Measurements from ENCODE around the gene TNNT3. TPM values are rescaled to one million over a fixed set of nuclear protein-coding genes. Genes with fewer than 3 reads are reported as not detected.

TNNT3 gene
- total and polyA plus RNA-seq, 2 experiments from 2014 or later, result not detected

DNA sequence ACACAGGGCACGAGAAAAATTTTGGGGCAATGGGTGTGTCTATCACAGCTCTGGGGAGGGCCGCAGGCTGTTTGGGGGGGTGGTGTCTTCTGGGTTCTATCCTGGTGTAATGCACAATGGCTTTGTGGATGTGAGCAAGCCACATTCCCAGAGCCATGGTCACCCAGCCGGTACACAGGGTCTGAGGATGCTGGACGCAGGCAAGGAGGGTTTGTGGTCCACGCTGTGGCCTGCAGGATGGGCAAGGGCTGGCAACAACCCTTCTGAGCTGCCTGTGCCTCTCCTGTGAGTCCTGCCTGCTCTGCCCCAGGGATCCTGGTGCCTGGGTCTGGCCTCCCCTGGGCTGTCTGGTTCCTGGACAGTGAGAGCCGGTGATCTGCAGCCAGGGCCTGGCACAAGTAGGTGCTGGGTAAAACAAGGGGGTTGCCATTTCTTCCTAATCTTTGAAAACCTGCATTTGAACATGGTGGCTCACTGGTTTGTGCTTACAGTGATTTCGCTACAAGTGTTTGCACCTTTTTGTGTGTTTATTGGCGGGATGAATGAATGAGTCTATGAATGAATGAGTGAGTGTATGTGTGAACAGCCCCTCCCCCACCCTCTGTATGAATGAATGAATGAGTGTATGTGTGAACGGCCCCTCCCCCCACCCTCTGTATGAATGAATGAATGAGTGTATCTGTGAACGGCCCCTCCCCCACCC lies 23.2 kb downstream of the TNNT3 start:
- H3K4me2 ChIP-seq (ENCODE audit: unreplicated experiment), result no peak overlapping the region
- no peaks in the 10 kb centered on the region for H3K4me1 ChIP-seq (ENCODE audit: insufficient read depth)
- H3K36me3 ChIP-seq (ENCODE audit: low read depth), result no peaks in the 10 kb centered on the region
- in situ Hi-C loops (cut with MboI), result no loop called here
- no peaks in the 10 kb centered on the region for H3K9me3 ChIP-seq (ENCODE audit: low read depth)
- H3K9ac ChIP-seq, result no peak overlapping the region
- H4K20me1 ChIP-seq (ENCODE audit: insufficient read depth), result no peaks in the 10 kb centered on the region
- H3K79me2 ChIP-seq (ENCODE audit: insufficient read depth), result no peaks in the 10 kb centered on the region
- H3K4me3 ChIP-seq, result no peak overlapping the region
- no peak overlapping the region for H2AFZ ChIP-seq
- no peaks in the 10 kb centered on the region for H3F3A ChIP-seq (ENCODE audit: insufficient read depth)
- H3K9me2 ChIP-seq (ENCODE audit: insufficient read depth), result no peaks in the 10 kb centered on the region
- H3K27ac ChIP-seq, result no peak overlapping the region
- WGBS, 2 experiments (ENCODE audit: low coverage in 1 of 2, low lambda C conversion rate in 2 of 2, missing lambda C conversion rate in 2 of 2), result 75 to 76% methylated on average over 10 of the region's 10 CpGs
- H3K27me3 ChIP-seq (replicated peaks; ENCODE audit: insufficient read depth), result no peaks in the 10 kb centered on the region
- DNase-seq, result no peak
- TF ChIP-seq EZH2phosphoT487 (IDR thresholded peaks at IDR 0.05; ENCODE audit: insufficient read depth, low read depth), result no peak
- no peak for TF ChIP-seq EZH2 (IDR thresholded peaks at IDR 0.05; ENCODE audit: insufficient read depth, poor library complexity, severe bottlenecking)

DNA sequence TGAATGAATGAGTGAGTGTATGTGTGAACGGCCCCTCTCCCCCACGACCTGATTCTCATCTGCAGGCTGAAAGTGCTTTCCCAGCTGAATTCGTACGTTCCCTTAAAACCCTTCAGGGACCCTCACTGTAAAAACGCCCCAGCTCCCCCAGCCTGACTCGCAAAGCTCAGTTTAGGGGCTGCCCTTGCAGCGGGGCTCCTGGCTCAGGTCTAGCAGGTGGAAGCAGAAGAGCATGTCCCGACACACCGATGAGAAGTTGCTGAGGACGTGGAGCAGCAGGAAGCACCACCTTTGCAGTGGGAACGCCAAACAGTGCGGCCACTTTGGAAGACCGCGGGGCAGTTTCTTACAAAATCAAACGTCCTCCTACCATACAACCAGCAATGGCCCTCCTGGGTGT lies 24.1 kb downstream of the TNNT3 start:
- Histone ChIP-seq H4K20me1 (ENCODE audit: insufficient read depth) (no peaks in the 10 kb centered on the region), H3F3A (ENCODE audit: insufficient read depth) (no peaks in the 10 kb centered on the region), H3K9me3 (ENCODE audit: low read depth) (no peaks in the 10 kb centered on the region), H3K27me3 (replicated peaks; ENCODE audit: insufficient read depth) (no peaks in the 10 kb centered on the region), H3K79me2 (ENCODE audit: insufficient read depth) (no peaks in the 10 kb centered on the region), H3K4me1 (ENCODE audit: insufficient read depth) (no peaks in the 10 kb centered on the region), H3K4me3 (no peak overlapping the region), H3K9ac (no peak overlapping the region), H3K4me2 (ENCODE audit: unreplicated experiment) (no peak overlapping the region), H3K36me3 (ENCODE audit: low read depth) (no peaks in the 10 kb centered on the region), H2AFZ (no peak overlapping the region), H3K27ac (no peak overlapping the region), H3K9me2 (ENCODE audit: insufficient read depth) (no peaks in the 10 kb centered on the region)
- TF ChIP-seq EZH2phosphoT487 (IDR thresholded peaks at IDR 0.05; ENCODE audit: insufficient read depth, low read depth) (no peak), EZH2 (IDR thresholded peaks at IDR 0.05; ENCODE audit: insufficient read depth, poor library complexity, severe bottlenecking) (no peak)
- in situ Hi-C loops (cut with MboI), result no loop called here
- WGBS, 2 experiments (ENCODE audit: low coverage in 1 of 2, low lambda C conversion rate in 2 of 2, missing lambda C conversion rate in 2 of 2), result 54 to 62% methylated on average over 15 of the region's 15 CpGs
- peak; percentile 9 for DNase-seq

DNA sequence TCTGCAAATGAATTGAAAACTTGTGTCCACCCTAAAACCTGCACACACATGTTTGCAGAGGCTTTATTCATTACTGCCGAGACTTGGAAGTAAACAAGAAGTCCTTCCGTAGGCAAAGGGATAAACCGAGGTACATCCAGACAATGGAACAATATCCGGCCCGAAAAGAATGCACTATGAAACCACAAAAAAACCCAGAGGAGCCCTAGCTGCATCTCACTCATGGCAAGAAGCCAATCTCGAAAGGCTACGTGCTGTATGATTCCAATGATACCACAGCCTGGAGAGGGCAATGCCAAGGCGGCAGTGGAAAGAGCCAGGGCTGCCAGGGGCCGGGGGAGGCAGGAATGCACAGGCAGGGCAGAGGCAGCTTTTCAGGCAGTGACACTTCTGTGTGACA lies 24.5 kb downstream of the TNNT3 start:
- Histone ChIP-seq H3K4me2 (ENCODE audit: unreplicated experiment) (no peak overlapping the region), H3K4me3 (no peak overlapping the region), H2AFZ (no peak overlapping the region), H3K9me3 (ENCODE audit: low read depth) (no peaks in the 10 kb centered on the region), H3K9me2 (ENCODE audit: insufficient read depth) (no peaks in the 10 kb centered on the region), H3F3A (ENCODE audit: insufficient read depth) (no peaks in the 10 kb centered on the region), H4K20me1 (ENCODE audit: insufficient read depth) (no peaks in the 10 kb centered on the region), H3K4me1 (ENCODE audit: insufficient read depth) (no peaks in the 10 kb centered on the region), H3K79me2 (ENCODE audit: insufficient read depth) (no peaks in the 10 kb centered on the region), H3K36me3 (ENCODE audit: low read depth) (no peaks in the 10 kb centered on the region), H3K27me3 (replicated peaks; ENCODE audit: insufficient read depth) (no peaks in the 10 kb centered on the region), H3K9ac (no peak overlapping the region), H3K27ac (no peak overlapping the region)
- TF ChIP-seq EZH2 (IDR thresholded peaks at IDR 0.05; ENCODE audit: insufficient read depth, poor library complexity, severe bottlenecking) (no peak), EZH2phosphoT487 (IDR thresholded peaks at IDR 0.05; ENCODE audit: insufficient read depth, low read depth) (no peak)
- in situ Hi-C loops (cut with MboI), result no loop called here
- 39 to 44% methylated on average over 9 of the region's 9 CpGs for WGBS, 2 experiments (ENCODE audit: low coverage in 1 of 2, low lambda C conversion rate in 2 of 2, missing lambda C conversion rate in 2 of 2)
- DNase-seq, result peak; percentile 36

DNA sequence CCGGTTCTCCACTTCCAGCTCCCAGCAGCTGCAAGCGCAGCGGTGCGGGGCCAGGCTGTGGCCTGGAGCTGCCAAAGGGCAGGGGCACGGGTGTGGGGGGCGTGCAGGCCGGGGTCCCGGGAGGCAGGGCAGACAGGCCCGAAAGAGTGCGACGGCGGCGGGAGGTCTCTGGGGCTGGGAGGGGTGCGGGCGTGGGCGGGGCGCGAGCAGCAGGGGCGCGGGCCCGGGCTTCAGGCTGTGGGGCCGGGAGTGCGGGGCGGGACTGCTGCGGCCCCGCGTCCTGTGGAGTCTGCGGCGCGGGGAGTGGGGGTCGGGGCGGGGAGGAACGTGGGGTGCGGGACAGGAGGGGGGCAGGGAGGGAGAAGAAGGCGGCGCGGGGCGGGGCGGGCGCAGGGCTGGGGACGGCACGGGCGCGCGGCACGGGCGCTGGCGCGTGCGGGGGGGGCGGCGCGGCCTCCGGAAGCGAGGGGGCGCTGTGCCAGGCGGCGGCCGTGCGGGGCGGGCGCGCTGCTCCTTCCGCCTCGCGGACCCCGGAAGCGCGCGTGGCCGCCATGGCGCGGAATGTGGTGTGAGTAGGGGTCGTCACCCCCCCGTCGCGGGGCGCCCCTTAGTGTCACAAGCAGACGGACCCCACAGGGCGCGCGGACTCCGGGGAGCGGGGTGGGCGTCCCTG lies 27.4 kb downstream of the TNNT3 start, which contains the start of gene MRPL23:
MRPL23 (plus strand) TSS at position 521 of the 673 bp plus-strand sequence; CDS start at position 552, 31 bp downstream.
- no peak within 1 kb of the TSS for H3K9ac ChIP-seq
- no peak for TF ChIP-seq EZH2 (IDR thresholded peaks at IDR 0.05; ENCODE audit: insufficient read depth, poor library complexity, severe bottlenecking)
- TF ChIP-seq EZH2phosphoT487 (IDR thresholded peaks at IDR 0.05; ENCODE audit: insufficient read depth, low read depth), result no peak
- no peaks in the 10 kb centered on the region for H3K79me2 ChIP-seq (ENCODE audit: insufficient read depth)
- no peaks in the 10 kb centered on the region for H4K20me1 ChIP-seq (ENCODE audit: insufficient read depth)
- no peak within 1 kb of the TSS for H3K4me3 ChIP-seq
- in situ Hi-C loops (cut with MboI), result no loop called here
- H2AFZ ChIP-seq, result no peak within 1 kb of the TSS
- no peaks in the 10 kb centered on the region for H3K9me3 ChIP-seq (ENCODE audit: low read depth)
- no peak for DNase-seq
- no peak within 1 kb of the TSS for H3K4me2 ChIP-seq (ENCODE audit: unreplicated experiment)
- WGBS, 2 experiments (ENCODE audit: low coverage in 1 of 2, low lambda C conversion rate in 2 of 2, missing lambda C conversion rate in 2 of 2), result no CpG with 5 or more reads among the region's 85 CpGs
- no peaks in the 10 kb centered on the region for H3K9me2 ChIP-seq (ENCODE audit: insufficient read depth)
- H3K27me3 ChIP-seq (replicated peaks; ENCODE audit: insufficient read depth), result no peaks in the 10 kb centered on the region
- H3K36me3 ChIP-seq (ENCODE audit: low read depth), result no peaks in the 10 kb centered on the region
- H3K4me1 ChIP-seq (ENCODE audit: insufficient read depth), result no peaks in the 10 kb centered on the region
- no peaks in the 10 kb centered on the region for H3F3A ChIP-seq (ENCODE audit: insufficient read depth)
- no peak within 1 kb of the TSS for H3K27ac ChIP-seq
